Keratinocyte (primary cell): ENCODE data around the gene PRKN. TPM values are rescaled to one million over a fixed set of nuclear protein-coding genes. Genes with fewer than 3 reads are reported as not detected.

Source experiments
- DNase-seq: peaks from one replicate; pipeline ENCODE4 v3.0.0-alpha.2; 2011; ENCODE audit warnings: low read depth, missing footprints, low spot score
- FAIRE-seq: peaks from 2 replicates; lab custom pipeline; 2011; peaks lifted over from hg19 to GRCh38; lab: Jason Lieb, UNC
- H2AFZ ChIP-seq: 2 replicates; pipeline ENCODE4 v1.6.0; 2012; ENCODE audit warnings: low read length, control low read depth, inconsistent platforms; ENCODE audit not compliant: control insufficient read depth
- H3K27ac ChIP-seq: 2 replicates; pipeline ENCODE4 v1.5.1; 2011; ENCODE audit warnings: low read length; ENCODE audit not compliant: control insufficient read depth, insufficient read depth
- H3K27me3 ChIP-seq: 3 replicates; pipeline ENCODE4 v1.6.0; 2011; ENCODE audit warnings: low read length; ENCODE audit not compliant: control insufficient read depth, insufficient read depth; ENCODE audit errors: extremely low read depth
- H3K36me3 ChIP-seq, 2 experiments: 2 replicates in 1 of 2; 3 replicates in 1 of 2; pipeline ENCODE4 v1.5.1; 2011; ENCODE audit warnings: low read length in 2 of 2, mild to moderate bottlenecking in 1 of 2; ENCODE audit not compliant: control insufficient read depth in 2 of 2, insufficient read depth in 2 of 2; ENCODE audit errors: extremely low read depth in 1 of 2
- H3K4me1 ChIP-seq: 3 replicates; pipeline ENCODE4 v1.5.1; 2011; ENCODE audit warnings: low read length; ENCODE audit not compliant: control insufficient read depth, insufficient read depth; ENCODE audit errors: extremely low read depth
- H3K4me2 ChIP-seq: 3 replicates; pipeline ENCODE4 v1.6.0; 2011; ENCODE audit warnings: low read depth, low read length; ENCODE audit not compliant: control insufficient read depth, insufficient read depth; ENCODE audit errors: extremely low read depth
- H3K4me3 ChIP-seq, 3 experiments: fragments of 200-600 bp in 1 of 3; sonication (generic) in 1 of 3; 2 replicates in 2 of 3; 3 replicates in 1 of 3; pipeline ENCODE4 v1.5.1; 2011 to 2016; ENCODE audit warnings: low read length in 3 of 3, mild to moderate bottlenecking in 3 of 3, control low read depth in 2 of 3, inconsistent platforms in 1 of 3, low read depth in 1 of 3, mixed read lengths in 1 of 3, mixed run types in 1 of 3, moderate library complexity in 1 of 3; ENCODE audit not compliant: control insufficient read depth in 2 of 3, insufficient read depth in 2 of 3; ENCODE audit errors: extremely low read depth in 1 of 3
- H3K79me2 ChIP-seq: 2 replicates; pipeline ENCODE4 v1.6.0; 2012; ENCODE audit warnings: low read length; ENCODE audit not compliant: control insufficient read depth, insufficient read depth
- H3K9ac ChIP-seq: 3 replicates; pipeline ENCODE4 v1.6.0; 2011; ENCODE audit warnings: low read length; ENCODE audit not compliant: control insufficient read depth, insufficient read depth; ENCODE audit errors: extremely low read depth
- H3K9me1 ChIP-seq: 3 replicates; pipeline ENCODE4 v1.6.0; 2011; ENCODE audit warnings: low read length; ENCODE audit not compliant: control insufficient read depth, insufficient read depth; ENCODE audit errors: extremely low read depth
- H3K9me3 ChIP-seq: 2 replicates; pipeline ENCODE4 v1.5.1; 2012; ENCODE audit warnings: low read depth, low read length; ENCODE audit not compliant: control insufficient read depth
- H4K20me1 ChIP-seq: 3 replicates; pipeline ENCODE4 v1.6.0; 2011; ENCODE audit warnings: low read length; ENCODE audit not compliant: control insufficient read depth, insufficient read depth; ENCODE audit errors: extremely low read depth
- CTCF ChIP-seq, 3 experiments: IDR thresholded peaks in 1 of 3; conservative IDR thresholded peaks in 1 of 3; optimal IDR thresholded peaks in 1 of 3; 2 replicates in 2 of 3; 3 replicates in 1 of 3; pipeline versions ENCODE3 to v1.5.1; 2011; ENCODE audit warnings: low read length in 3 of 3, mild to moderate bottlenecking in 3 of 3, moderate library complexity in 2 of 3, control low read depth in 1 of 3, inconsistent platforms in 1 of 3; ENCODE audit not compliant: insufficient read depth in 2 of 3; ENCODE audit errors: extremely low read depth in 1 of 3
- EZH2 ChIP-seq: IDR thresholded peaks from one replicate; pipeline ENCODE4 v1.6.1; 2012; ENCODE audit warnings: inconsistent platforms, mild to moderate bottlenecking, low read length, moderate library complexity
- dilution Hi-C: fragments of 300-500 bp; cut with MboI; formaldehyde crosslinking; loops from one replicate; pipeline ENCODE4 v1.7.0; 2020; ENCODE audit warnings: low sequenced_read_pairs; ENCODE audit not compliant: extremely low pct_ligation_motif_present
- polyA plus RNA-seq, 5 experiments: library from polyadenylated mRNA; depleted of rRNA in 3 of 5; stranded (reverse) in 3 of 5; stranded (forward) in 1 of 5; unstranded in 1 of 5; fragments of >200 nt; gene quantifications; 1 replicate in 1 of 5; 2 replicates in 3 of 5; 3 replicates in 1 of 5; pipeline versions ENCODE4 v1.2.1 to v1.2.3, GENCODE V29; 2011 to 2012; ENCODE audit warnings: missing spikeins in 2 of 5, low read depth in 1 of 5, low replicate concordance in 1 of 5

PRKN gene
- polyA plus RNA-seq, 1 donor (not counting 4 experiments of a cell fraction or from before 2014, with no cell fraction given), result 0.67 TPM

- H3K36me3 ChIP-seq, result no peaks in the 10 kb centered on the region
- no peak overlapping the region for H3K9ac ChIP-seq
- DNase-seq (no peak), FAIRE-seq (no peak)
- dilution Hi-C loops, result no loop called here
- no peak overlapping the region for H2AFZ ChIP-seq
- no peaks in the 10 kb centered on the region for H3K27me3 ChIP-seq
- H3K4me1 ChIP-seq, result no peaks in the 10 kb centered on the region
- H3K27ac ChIP-seq, result no peak overlapping the region
- no peaks in the 10 kb centered on the region for H4K20me1 ChIP-seq
- H3K9me3 ChIP-seq, result no peaks in the 10 kb centered on the region
- H3K4me3 ChIP-seq, result no peak overlapping the region
- no peaks in the 10 kb centered on the region for H3K9me1 ChIP-seq
- H3K79me2 ChIP-seq, result no peaks in the 10 kb centered on the region
- H3K4me2 ChIP-seq, result no peak overlapping the region
- no peak for TF ChIP-seq CTCF (optimal IDR thresholded peaks at IDR 0.05 in 1 of 3, IDR thresholded peaks at IDR 0.05 in 1 of 3, conservative IDR thresholded peaks at IDR 0.05 in 1 of 3; ENCODE audit: extremely low read depth in 1 of 3, insufficient read depth in 2 of 3, low read length in 3 of 3)
- TF ChIP-seq EZH2, result no peak
Observed at GRCh38 chr6:162063666-162064065, 663.9 kb downstream of the PRKN start.

GRCh38 chr6:162058281-162058875 is 669.2 kb downstream of the PRKN start:
- H3K4me1 ChIP-seq, result no peaks in the 10 kb centered on the region
- no peaks in the 10 kb centered on the region for H3K79me2 ChIP-seq
- H3K36me3 ChIP-seq, result no peaks in the 10 kb centered on the region
- H4K20me1 ChIP-seq, result no peaks in the 10 kb centered on the region
- H2AFZ ChIP-seq, result no peak overlapping the region
- H3K9me1 ChIP-seq, result no peaks in the 10 kb centered on the region
- H3K27ac ChIP-seq, result no peak overlapping the region
- H3K4me3 ChIP-seq, result no peak overlapping the region
- TF ChIP-seq CTCF (optimal IDR thresholded peaks at IDR 0.05 in 1 of 3, IDR thresholded peaks at IDR 0.05 in 1 of 3, conservative IDR thresholded peaks at IDR 0.05 in 1 of 3; ENCODE audit: extremely low read depth in 1 of 3, insufficient read depth in 2 of 3, low read length in 3 of 3), result no peak
- no peak for TF ChIP-seq EZH2
- H3K9me3 ChIP-seq, result no peaks in the 10 kb centered on the region
- no peak overlapping the region for H3K4me2 ChIP-seq
- dilution Hi-C loops, result no loop called here
- no peak overlapping the region for H3K9ac ChIP-seq
- no peak for FAIRE-seq
- no peaks in the 10 kb centered on the region for H3K27me3 ChIP-seq
- DNase-seq, result no peak
